ENCODE results near the gene PPP5C.
"Not testable (repeated sequence)": the region's sequence is repeated elsewhere in the genome, so short reads cannot be mapped to it uniquely, and the experiment has no call there.

Gene PPP5C

DNA sequence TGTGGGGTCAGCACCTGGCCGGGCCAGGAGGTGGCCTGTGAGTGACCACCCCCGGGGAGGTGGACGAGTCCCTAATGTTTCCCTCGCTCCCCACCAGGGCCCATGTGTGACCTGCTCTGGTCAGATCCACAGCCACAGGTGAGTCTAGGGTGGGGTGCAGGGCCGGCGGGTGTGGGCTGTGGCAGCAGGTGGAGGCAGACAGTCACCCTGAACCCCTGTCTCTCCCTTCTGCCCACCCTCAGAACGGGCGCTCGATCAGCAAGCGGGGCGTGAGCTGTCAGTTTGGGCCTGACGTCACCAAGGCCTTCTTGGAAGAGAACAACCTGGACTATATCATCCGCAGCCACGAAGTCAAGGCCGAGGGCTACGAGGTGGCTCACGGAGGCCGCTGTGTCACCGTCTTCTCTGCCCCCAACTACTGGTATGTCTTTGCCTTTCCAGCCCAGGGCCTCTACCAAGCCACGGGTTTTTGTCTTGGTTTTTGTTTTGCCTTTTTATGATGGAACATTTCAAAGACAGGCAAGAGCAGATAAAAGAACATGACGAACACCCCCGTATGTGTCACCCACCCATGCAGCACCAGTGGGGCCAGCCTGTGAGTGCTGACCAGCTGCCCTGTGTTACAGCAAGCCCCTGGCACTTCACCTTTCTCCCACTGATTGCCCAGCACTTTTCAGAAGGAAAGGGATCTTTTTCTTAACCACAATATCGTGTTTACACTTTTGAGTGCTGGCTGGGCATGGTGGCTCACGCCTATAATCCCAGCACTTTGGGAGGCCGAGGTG is 41.6 kb downstream of the PPP5C start:
- no peak for DNase-seq

DNA sequence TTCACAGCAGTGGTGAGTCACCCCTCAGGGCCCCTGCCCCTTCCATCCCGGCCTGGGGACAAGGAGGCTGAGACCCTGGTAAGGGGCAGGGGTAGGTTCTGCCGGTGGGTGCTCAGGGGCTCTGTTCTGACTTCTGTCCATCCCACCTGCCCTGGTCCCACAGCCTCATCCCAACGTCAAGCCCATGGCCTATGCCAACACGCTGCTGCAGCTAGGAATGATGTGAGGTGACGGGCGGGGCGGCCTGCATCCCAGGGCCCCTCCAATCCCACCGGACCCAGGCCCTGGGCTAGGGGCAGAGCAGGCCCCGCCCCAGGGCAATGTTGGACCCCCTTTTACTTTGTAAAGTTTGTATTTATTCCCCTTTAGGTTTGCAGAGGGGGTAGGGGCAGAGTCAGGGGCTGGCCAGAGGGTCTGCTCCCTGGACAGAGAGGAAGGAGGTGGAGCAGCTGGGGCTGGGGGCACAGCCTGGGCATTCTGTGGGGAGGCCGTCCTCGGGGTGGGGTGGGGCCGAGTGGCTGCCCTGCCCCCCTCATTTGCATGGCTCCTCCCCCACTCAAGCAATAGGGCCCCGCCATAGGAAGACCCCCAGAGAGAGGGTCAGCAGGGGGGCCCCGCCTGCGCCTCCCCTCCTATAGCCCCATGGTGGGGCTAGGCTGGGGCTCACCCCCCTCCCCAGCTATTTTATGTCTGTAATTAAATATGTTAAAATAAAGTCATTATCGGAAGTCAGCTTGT is 43.4 kb downstream of the PPP5C start:
- no peak for DNase-seq

GRCh38 chr19:46390866-46391265 is 44.0 kb downstream of the PPP5C start:
- no peak for DNase-seq

DNA sequence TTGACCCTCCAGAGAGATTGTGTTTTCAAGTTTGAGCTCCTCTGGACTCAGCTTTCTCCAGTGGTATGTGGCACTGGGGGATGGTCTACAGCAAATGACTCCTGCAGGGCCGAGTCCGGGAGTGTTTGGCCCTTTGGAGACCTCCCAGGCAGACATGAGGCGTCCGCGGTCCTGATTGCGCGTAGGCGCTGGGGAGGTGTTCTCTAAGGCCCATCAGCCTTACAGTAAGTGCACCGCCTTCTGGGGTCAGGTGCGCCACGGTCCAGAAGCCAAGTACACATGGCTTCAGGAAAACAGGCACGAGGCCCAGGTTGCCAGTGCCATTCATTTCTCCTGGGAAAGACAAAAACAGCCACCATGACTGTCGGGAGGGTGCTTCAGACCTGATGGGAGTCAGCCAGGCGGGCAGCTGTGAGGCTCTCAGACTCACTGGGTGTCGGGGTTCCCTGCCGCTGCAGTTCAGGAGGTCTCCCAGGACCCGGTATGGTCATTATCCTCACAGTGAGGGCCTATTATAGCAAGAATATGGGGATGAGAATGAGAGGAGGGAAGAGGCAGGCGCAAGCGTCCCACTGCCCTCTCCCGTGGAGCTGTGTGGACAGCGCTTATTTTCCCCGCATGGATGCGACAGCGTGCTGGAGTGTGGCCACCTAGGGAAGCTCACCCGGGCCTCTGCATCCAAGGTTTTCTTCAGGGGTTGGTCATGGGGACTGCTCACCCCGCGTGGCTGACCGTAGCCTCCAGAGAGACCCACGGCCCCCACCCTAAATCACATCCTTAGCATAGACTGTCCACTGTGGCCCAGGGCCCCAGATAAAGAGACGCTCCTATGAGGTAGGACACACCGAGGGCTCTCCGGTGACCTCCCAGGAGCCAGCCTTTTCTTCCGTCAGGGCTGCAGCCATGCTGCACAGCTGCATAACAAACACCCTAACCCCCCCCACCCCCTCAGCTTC is 44.7 kb downstream of the PPP5C start:
- no peak for DNase-seq

- DNase-seq: no peak
Observed at GRCh38 chr19:46392252-46392801, 45.4 kb downstream of the PPP5C start.

DNA sequence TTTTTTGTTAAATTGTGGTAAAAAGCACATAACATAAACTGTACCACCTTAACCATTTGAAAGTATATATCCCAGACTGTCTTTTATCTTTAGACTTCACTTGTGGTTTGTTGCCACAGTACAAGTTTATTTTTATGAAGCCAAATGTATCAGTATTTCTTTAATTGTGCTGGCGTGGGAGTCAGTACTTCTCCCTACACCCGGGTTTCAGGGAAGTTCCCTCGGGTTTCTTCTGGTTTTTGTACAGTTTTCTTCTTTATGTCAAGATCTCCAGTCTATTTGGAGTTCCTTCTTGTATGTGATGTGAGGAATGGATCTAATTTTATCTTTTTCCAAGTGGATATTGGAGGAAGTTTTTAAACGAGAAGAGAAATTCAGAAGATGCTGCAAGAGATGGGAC is 46.0 kb downstream of the PPP5C start:
- DNase-seq: no peak

DNA sequence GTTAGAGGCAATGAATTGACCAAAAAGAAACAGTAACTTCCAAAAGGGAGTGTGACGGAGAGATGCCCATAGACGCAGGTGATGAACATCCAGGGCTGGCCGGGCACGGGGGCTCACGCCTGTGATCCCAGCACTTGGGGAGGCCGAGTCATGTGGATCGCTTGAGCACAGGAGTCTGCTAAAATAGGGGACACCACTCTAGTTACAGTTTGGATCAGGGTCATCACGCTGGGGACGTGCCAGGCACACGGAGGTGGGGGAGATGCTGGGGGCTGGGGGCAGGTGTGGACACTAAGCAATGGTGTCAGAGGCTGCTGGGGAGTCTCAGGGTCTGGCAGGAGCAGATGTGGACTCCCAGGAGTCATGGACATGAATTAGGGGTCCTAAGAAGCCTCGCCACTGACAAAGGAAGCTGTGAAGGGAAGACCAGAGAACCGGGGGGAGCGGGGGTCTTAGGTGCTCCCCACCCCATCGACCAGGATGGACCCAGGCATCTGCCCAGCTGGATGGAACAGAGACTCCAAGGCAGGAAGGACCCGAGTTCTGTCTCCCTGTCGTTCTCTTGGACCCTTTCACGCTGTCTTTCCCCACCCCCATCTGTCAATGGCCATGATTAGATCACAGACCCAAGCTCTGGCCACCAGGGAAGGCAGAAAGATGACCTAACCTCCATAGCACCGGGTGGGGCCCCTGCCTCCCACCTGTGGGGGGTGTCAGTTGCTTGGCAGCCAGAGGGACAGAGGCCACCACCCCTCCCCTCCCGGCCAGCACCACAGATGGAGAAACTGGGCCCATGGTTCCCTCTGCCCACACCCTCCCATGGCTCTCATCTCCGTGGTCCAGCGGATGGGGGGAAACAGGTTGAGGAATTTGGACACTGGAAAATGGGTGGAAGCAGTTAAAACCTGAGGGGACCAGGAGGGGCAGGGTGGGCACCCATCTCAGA is 46.8 kb downstream of the PPP5C start:
- DNase-seq: no peak

- no peak for DNase-seq
Observed at GRCh38 chr19:46394402-46394797, 47.5 kb downstream of the PPP5C start.

DNA sequence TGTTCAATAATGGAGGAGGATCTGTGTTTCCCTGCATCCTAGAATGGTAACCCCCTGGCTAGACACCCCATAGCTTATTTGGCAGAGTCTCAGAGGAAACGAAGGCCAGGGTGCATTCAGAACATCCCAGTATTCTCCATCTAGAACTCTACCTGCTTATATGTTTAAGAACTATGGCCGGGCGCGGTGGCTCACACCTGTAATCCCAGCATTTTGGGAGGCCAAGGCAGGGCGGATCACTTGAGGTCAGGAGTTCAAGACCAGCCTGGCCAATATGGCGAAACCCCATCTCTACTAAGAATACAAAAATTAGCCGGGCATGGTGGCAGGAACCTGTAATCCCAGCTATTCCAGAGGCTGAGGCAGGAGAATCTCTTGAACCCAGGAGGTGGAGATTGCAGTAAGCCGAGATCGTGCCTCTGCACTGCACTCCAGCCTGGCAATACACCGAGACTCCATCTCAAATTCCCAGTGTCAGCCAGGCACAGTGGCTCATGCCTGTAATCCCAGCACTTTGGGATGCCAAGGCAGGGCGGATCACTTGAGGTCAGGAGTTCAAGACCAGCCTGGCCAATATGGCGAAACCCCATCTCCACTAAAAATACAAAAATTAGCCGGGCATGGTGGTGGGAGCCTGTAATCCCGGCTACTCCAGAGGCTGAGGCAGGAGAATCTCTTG is 51.1 kb downstream of the PPP5C start:
- not testable (repeated sequence) for DNase-seq

DNA sequence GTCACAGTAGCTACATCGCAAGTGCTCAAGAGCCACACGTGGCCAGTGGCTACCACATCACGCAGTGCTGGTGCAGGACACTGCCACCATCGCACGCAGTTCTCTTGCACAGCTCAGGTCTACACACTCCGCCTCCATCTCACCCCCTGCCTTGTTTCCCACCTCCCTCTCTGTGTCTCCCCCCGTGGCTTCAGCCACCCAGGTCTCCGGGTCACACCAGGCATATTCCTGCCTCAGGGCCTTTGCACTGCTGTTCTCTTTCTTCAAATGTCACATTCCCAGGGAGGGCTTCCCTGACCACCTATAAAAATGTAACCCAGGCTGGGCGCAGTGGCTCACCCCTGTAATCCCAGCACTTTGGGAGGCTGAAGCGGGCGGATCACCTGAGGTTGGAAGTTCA is 55.8 kb downstream of the PPP5C start:
- DNase-seq: no peak

DNA sequence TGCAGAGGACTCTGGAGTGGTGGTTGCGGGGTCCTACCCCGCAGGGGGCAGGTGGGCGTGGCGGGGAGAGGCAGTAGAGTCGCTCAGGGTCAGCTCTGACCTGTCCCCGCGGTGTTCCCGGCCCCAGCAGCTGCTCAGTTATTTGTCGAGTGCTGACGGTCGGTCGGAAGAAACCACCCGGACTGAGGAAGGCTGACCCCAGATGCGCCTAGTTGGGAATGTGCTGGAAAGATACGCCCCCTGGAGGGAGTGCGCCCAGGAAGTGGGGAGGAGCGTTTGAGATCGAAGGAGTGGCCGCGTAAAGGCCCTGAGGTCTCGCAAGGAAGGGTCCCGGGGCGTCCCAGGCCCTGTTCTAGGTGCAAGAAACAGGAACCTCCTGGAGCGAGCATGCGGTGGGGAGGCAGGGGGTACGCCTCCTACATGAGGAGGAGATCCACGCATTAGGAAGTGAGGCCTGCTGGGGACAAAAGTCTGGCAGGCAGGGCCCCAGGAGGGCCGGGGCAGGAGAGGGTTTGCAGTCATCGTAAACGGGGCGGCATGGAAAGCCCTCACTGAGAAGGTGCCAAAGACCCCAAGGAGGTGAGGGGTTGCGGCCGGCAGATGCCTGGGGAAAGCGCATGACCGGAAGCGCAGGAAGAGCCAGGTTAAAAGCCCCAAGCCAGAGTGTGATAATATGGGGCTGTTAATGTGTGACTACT is 57.3 kb downstream of the PPP5C start:
- DNase-seq: no peak

DNA sequence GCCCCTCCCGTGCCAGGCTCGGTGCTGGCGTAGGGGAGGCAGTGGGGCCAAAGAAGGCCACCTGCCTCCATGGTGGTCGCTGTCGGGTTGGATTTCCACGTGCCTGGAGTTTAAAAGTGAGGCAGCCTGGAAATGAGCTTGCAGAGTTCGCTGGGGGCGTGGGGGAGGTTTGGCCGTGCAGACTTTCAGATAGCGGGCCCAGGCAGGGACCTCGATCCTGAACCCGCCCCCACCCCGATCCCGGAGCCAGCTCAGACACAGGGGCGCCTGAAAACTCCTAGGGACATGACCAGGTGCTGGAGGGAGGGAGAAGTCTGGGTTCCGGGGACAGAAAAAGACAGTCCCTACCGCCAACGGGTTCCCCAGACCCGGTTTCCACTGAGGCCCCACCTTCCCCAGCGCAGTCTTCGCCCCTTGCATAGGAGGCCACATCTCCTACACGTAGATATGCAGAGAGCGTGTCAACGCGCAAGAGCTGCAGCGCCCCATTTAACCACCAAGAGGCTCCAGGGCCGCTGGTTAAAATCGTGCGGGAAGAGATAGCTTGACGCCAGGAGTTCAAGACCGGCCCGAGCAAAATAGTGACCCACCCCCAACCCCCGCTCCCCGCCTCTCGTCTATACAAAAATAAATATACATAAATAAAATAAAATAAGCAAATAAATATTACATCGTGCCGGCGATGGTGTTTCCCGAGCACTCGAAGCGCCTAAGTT is 58.0 kb downstream of the PPP5C start:
- no peak for DNase-seq

DNA sequence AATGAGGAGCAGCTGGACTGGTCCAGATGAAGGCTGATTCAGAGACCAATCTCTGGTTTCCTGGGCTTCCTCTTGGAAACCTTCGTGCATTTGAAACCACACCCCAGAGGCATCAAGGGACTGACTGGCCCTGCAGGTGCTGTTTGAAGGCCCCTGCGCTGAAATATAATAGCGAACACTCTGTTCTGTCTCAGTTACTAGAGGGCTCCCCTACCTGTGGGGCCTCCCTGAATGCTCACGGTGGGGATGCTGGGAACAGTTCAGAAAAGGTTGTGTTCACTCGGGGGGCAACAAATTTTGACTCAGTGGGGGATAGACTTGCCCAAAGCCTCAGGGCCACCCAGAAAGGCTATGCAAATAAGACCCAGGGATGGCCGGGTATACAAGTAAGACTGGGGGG is 60.1 kb downstream of the PPP5C start:
- DNase-seq: peak; percentile 54

GRCh38 chr19:46407856-46408663 is 61.2 kb downstream of the PPP5C start:
- no peak for DNase-seq

GRCh38 chr19:46408664-46409039 is 61.8 kb downstream of the PPP5C start:
- DNase-seq: peak; percentile 61

GRCh38 chr19:46409191-46409590 is 62.3 kb downstream of the PPP5C start:
- no peak for DNase-seq

DNA sequence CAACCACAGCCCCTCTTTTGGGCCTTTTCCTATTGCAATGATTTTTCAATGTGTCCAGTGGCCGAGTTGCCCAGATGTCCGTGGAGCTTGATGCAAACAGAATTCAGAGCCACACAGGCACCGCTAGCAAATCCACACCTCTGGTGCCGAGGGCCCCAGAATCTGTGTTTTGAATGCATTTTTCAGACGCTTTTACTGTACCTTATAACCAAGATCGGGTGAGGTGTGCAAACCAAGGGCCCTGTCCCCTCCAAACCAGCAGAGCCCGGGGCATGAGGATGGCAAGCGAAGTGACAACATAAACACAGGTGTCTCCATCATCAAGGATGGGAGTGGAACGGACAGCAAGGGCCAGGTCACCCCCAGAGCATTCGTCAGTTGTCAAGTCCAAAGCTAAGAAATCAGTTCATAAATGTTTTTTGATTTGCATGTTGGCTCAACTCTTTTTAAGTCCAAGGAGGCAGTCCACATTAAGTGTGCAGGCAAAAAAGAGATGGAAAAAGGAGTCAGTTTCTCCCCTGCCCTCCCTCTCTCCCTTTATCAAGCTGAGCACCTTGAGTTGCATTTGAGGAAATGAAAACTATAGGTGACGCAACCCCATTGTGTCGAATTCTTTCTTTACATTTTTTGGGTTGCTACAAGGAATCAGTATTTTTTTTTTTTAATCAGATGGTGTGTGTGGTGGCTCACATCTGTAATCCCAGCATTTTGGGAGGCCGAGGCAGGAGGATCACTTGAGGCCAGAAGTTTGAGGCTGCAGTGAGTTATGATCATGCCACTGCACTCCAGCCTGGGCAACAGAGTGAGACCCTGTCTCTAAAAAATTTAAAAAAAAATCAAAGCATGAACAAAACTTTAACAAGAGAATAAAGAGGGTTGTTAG is 63.6 kb downstream of the PPP5C start:
- DNase-seq: no peak
